Activated T-cell treated with anti-CD3 and anti-CD28 coated beads, Interleukin-2, amount 50 U/mL, for 48 hours (primary cell): ENCODE data around the gene EIF5.

Experiments used
- DNase-seq, 2 experiments: peaks; one replicate each; pipeline ENCODE4 v3.0.0-alpha.2; 2020

EIF5 gene

GRCh38 chr14:103372552-103373304, 38.7 kb downstream of the EIF5 start:
- DNase-seq, result peak; percentile 58 to 60

- no peak for DNase-seq
These were observed 40.1 kb downstream of the EIF5 start for GRCh38 chr14:103374121-103374520.

- DNase-seq, result no peak
These were observed 43.5 kb downstream of the EIF5 start for GRCh38 chr14:103377522-103378037.

GRCh38 chr14:103378038-103378854, 44.2 kb downstream of the EIF5 start:
- DNase-seq, result no peak

GRCh38 chr14:103380719-103381377, 46.8 kb downstream of the EIF5 start:
- no peak for DNase-seq

- no peak for DNase-seq
These were observed 48.3 kb downstream of the EIF5 start for GRCh38 chr14:103382376-103382775.

GRCh38 chr14:103384450-103385151, 50.6 kb downstream of the EIF5 start:
- peak in 1 of 2 experiments; percentile 30 for DNase-seq

- peak; percentile 96 to 97 for DNase-seq
These were observed 51.3 kb downstream of the EIF5 start, which contains the start of gene MARK3 for GRCh38 chr14:103385152-103385928. Gene MARK3, plus strand, starts transcription at chr14:103385415. Its CDS starts 615 bp downstream, at chr14:103386030.

GRCh38 chr14:103385929-103386712, 52.1 kb downstream of the EIF5 start:
- peak; percentile 48 to 49 for DNase-seq

- no peak for DNase-seq
These were observed 52.8 kb downstream of the EIF5 start for GRCh38 chr14:103386713-103387329.

- DNase-seq, result no peak
These were observed 54.6 kb downstream of the EIF5 start for GRCh38 chr14:103388664-103389063.

- DNase-seq, result no peak
These were observed 56.6 kb downstream of the EIF5 start for GRCh38 chr14:103390605-103391004.

- DNase-seq, result peak; percentile 38 to 42
These were observed 57.0 kb downstream of the EIF5 start for GRCh38 chr14:103391048-103391447.

- DNase-seq, result no peak
These were observed 58.1 kb downstream of the EIF5 start for GRCh38 chr14:103392106-103392505.

- no peak for DNase-seq
These were observed 58.5 kb downstream of the EIF5 start for GRCh38 chr14:103392572-103392971.

GRCh38 chr14:103393070-103393469, 59.0 kb downstream of the EIF5 start:
- DNase-seq, result no peak

- no peak for DNase-seq
These were observed 59.9 kb downstream of the EIF5 start for GRCh38 chr14:103393676-103394626.
